HG03520 (cell line): Measurements from ENCODE around the gene KRT75.
"Not testable (repeated sequence)": the region's sequence is repeated elsewhere in the genome, so short reads cannot be mapped to it uniquely, and the experiment has no call there.

Experiments
- ATAC-seq: cut with Tn5 transposase; IDR thresholded peaks from one replicate; pipeline ENCODE4 v1.9.1; 2021; ENCODE audit warnings: mild to moderate bottlenecking, moderate library complexity; ENCODE audit not compliant: unreplicated experiment

KRT75 gene

DNA sequence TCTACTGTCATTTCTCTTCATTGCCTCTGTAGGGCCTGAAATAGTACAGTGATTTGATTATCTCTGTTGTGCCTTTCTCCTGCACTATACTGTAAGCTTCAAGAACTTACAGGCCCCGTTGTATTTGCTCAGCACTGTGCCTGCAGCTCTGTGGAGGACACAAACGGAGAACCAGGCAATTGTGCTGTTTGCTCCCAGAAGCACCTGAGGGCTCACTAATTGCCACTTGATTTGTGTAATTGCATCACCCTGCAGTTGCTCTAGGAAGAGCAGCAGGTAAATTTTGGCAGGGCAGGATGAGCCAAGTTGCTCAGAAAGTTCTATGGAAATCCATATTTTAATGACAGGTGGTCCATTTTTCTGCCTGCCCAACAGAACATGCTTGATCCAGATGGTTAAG, 16.4 kb downstream of the KRT75 start:
- ATAC-seq, result no peak

- no peak for ATAC-seq
These were observed 17.4 kb downstream of the KRT75 start for GRCh38 chr12:52416795-52417194.

- ATAC-seq, result no peak
These were observed 18.1 kb downstream of the KRT75 start for GRCh38 chr12:52415870-52416750.

- ATAC-seq, result no peak
These were observed 19.2 kb downstream of the KRT75 start for GRCh38 chr12:52414936-52415335.

DNA sequence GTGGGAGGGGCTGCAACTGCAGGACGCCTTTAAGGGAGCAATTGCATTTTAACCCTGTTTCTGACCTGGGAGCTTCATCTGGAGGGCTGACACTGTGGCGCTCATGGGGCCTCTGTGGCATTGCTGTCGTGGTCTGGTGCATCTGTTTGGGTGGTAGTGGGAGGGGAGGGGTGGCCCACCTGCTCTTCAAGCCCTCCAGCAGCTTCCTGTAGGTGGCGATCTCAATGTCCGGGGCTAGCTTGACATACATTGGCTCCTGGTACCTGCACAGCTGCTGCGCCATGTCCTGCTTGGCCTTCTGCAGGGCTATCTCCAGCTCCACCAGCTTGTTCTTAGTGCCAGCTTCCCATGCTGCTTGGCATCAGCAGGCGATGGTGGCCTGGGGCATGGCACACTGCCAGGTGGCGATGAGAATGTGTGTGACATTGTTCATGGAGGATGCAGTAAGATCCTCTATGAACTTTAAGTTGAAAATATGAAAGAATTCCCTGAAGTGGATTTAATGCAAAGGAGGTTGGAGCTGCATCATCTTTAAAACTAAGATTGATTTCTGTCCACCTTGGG, 20.3 kb downstream of the KRT75 start:
- no peak for ATAC-seq

DNA sequence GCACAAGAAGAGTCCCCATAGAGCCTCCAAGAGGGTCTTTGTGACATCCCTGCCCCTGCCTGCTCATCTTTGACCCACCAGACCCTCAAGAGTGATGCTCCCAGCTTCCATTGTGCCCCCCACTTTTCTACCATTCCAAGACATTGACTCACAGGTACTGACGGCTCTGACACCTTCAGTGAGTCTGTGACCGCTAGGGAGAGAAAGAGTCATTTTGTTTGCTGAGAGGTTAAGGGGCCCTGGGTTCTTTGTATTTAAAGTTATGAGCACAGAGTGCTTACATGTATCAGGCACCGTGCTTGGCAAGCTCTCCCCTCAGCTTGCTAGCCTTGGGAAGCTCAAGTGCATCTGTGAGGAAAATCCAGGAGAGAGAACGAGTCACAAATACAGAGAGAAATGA, 21.0 kb downstream of the KRT75 start:
- ATAC-seq, result no peak

- no peak for ATAC-seq
These were observed 22.4 kb downstream of the KRT75 start for GRCh38 chr12:52411815-52412214.

DNA sequence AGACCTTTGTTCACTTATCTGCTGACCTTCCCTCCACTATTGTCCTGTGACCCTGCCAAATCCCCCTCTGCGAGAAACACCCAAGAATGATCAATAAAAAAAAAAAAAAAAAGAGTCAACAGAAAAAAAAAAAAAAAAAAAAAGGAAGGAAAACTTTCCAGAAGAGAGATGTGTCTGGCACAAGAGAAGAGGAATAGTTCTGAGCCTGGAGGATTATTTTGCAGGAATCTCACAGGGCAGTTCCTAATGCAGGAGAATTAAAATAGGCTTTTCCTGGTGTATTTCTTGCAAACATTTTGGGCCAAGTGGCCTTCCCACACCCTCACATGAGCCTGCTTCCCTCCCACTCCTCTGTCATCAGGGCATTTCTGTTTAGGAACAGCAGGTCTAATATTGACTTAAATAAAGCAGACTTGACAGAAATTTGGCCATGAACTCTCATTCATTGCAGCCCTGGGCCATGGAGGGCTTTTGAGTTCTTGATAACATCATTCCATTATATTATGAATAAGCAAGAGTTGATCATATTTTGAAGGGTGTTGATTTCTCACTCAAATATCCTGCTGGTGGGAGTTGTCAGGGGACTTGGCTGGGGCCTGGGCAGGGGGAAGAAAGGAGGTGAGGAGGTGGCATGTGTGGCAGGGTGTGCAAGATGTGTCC, 23.5 kb downstream of the KRT75 start:
- ATAC-seq, result not testable (repeated sequence)

DNA sequence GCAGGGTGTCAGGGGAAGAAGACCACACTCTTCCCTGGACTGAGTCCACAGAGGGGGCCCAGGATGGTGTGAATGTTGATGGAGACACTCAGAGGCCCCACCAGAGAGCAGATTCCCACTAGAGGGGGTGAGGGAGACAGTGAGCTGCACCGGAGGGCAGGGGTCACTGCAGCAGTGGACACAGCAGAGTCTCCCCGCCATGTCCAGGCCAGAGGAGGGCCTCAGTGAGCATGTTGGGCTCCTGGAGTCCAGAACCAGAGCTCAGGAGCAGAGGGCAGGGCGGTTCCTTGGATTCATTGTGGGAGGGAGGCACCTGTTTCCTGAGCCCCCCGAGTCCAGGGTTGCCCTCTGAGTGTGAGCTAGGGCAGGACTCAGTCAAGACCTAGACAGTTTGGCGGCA, 26.3 kb downstream of the KRT75 start:
- ATAC-seq, result no peak

DNA sequence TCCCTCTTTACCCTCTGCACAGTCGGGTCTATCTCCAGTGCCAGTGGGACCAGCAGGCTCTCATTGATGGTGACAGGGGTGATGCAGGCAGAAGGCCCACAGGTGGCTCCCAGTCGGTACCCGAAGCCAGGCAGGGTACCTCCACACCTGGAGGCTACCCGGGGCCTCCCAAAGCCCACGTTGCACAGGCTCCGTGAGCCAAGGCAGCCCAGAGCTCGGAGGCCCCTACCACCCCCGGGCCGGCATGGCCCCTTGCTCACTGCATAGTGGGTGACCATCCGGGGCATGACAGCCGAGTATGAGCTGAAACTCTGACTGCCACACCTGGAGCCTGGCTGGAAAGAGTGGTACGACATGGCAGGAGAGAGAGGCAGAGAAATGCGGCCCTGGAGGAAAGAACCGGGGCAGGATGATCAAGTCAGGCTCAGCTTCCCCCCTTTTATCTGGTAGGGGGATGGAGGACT, 28.2 kb downstream of the KRT75 start, which contains the start of gene KRT82:
Gene KRT82, minus strand, starts transcription at position 414 of the 464 bp plus-strand sequence. Its CDS starts 58 bp downstream, at position 356.
- ATAC-seq, result no peak

DNA sequence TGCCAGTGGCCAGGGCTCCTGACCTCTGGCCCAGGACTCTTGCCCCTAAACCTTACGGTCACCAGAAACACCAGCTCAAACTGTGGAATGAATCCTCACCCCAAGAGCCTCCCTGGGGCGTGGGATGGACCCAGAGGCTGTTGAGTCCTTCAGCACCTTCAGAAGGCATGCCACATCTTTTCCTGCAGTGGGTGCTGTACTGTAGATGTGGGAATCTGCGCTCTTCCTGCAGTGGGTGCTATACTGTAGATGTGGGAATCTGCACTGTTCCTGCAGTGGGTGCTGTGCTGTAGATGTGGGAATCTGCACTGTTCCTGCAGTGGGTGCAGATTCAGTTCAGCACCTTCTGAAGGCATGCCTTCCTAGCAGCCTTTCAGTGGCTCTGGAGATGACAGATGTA, 29.2 kb downstream of the KRT75 start:
- ATAC-seq, result no peak

GRCh38 chr12:52403561-52403960, 30.6 kb downstream of the KRT75 start:
- no peak for ATAC-seq

GRCh38 chr12:52402873-52403540, 31.2 kb downstream of the KRT75 start:
- no peak for ATAC-seq

DNA sequence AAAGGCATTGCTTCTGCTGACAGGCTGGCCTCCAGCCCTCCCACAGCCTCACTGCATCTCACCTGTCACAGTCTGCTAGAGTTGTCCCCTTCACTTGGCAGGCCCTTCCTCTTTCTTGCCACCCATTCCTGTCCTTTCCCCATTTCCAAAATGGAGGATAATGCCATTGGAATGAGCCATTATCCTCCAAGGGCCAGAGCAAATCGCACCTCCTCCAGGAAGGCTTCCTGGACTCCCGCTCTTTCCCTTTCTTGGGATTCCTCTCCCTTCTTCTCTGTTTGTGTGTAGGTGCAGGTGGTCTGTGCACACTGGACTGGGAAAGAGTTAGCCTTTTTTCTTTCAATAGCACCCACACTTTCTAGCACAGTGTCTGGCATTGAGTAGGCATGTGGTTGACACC, 31.8 kb downstream of the KRT75 start:
- no peak for ATAC-seq

GRCh38 chr12:52401926-52402325, 32.2 kb downstream of the KRT75 start:
- ATAC-seq, result no peak

DNA sequence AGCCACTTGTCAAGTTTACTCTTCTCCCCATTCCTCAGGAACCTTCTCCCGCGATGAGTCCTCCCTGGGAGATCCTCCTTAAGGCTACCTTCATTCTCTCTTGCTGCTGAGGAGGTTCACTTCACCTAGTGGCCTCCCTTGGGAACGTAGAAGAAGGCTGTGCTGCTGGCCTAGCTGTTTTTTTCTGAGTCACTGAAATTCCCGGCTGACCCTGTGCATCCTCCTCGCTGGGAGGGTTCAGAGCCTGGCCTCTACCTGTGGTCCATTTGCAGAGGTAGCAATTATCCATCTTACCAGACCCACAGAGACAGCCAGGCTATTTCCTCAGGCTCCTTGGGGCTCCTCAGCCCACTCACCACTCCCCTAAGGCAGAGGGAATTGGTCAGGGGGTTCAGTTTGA, 32.6 kb downstream of the KRT75 start:
- ATAC-seq, result no peak

DNA sequence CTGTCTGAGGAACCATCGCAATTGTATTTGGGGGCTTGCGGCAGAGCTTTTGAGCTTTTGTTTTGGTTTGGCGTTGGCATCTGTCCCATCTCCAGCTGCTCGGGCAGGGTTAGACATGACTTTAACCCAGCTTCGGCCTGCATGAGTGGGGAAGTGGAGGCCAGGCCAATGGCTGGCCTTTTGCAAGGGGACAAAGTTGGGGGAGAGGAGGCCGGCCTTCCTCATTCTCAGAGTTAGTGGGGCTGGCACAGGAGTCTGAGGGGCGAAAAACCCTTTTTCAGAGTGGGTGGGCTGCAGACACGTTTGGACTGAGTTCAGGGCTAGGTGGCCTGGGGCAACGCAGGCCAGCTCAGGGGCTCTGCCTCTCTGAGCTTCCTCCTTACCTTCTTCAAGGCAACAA, 33.3 kb downstream of the KRT75 start:
- no peak for ATAC-seq

- no peak for ATAC-seq
These were observed 34.4 kb downstream of the KRT75 start for GRCh38 chr12:52399756-52400155.

DNA sequence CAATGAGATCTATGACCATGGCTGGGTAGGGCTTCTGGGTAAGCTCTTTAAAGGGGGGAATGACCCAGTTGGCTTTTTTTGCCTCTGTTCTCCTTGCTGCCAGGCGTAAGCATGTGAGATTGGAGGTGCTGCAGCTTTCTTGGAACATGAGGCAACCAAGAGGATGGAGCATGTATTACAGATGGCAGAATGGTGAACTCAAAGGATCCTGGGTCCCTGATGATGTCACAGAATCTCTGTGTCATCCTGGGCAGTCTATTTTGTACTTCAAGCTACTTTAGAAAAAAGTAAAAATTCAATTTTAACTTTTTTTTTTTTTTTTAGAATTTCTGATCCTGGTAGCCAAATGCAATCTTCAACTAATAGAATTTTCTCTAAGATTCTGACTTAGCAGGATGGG, 36.0 kb downstream of the KRT75 start:
- ATAC-seq, result no peak

DNA sequence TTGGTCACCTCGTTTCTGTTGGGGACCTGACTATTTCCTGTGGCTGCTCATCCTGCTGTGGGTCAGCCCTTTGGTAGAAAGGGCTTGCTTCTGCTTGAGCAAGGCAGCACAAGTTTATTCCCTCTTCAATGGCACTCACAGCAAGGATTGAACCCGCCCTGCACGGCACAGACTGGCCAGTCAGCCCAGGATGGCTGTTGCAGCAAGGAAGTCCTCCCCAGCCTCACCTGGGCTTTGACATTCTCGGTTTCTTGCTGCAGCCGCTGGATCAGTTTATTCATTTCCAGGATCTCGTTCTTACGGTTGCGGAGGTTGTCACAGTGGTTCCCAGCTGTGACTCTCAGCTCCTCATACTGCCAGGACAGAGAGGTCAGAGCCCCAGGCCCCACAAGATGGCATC, 37.5 kb downstream of the KRT75 start:
- no peak for ATAC-seq

DNA sequence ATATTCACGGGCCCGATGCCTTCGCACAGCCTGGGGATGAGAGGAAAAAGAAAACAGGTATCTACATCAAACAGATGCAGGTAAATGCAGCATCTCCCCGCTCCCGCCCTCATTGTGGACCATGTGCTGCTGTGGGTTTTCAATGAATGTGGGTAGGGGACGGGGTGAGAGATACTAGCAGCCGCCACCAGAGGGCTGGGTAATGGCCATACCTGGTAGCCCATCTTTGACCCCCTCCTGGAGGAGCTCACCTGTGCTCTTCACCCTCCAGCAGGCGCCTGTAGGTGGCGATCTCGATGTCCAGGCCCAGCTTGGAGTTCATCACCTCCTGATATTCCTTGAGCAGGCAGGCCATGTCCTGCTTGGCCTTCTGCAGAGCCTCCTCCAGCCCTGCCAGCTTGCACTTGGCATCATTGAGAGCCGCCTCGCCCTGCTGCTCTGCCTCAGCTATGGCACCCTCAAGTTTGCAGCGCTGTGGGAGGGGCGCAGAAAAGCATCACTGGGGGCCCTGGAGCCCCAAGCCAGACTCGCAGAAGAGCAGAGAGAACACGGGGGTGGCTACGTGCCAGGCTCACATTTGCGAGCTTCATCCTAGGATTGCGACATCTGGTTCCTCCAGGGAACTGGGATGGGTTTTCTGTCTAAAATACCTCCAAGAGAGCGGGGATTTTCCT, 38.3 kb downstream of the KRT75 start:
- no peak for ATAC-seq
